Raji (cell line): ENCODE data around the gene CHN1.

Source experiments
- POLR2A ChIP-seq: IDR thresholded peaks from 2 replicates; pipeline ENCODE4 v1.6.1; 2011; ENCODE audit warnings: low read depth, low read length, control low read depth; ENCODE audit not compliant: insufficient read depth

CHN1 gene

DNA sequence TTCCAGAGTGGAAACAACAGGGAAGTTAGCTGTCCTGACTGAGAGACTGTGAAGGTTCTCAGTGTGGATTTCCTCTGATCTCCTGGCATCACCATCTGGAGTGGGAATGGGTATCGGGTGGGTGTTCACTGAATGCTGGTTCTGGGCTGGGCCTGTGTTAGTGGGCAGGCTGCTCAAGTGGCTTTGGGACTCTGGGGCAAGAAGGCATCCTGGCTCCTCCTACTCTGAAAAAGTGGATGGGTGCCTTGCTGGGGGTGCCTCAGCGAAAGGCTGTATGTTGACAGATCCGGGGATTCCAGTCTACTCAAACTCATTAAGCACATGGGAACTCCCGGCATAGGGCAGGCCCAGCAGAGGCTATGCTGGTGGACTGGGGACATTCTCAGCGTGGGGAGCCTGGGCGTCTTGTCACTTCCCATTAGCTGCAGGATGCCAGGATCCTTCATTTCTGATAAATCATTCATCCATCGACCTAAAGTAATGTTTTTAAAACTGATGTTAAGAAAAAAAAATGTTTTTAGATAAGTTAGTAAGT, 213.4 kb downstream of the CHN1 start:
- TF ChIP-seq POLR2A = no peak

DNA sequence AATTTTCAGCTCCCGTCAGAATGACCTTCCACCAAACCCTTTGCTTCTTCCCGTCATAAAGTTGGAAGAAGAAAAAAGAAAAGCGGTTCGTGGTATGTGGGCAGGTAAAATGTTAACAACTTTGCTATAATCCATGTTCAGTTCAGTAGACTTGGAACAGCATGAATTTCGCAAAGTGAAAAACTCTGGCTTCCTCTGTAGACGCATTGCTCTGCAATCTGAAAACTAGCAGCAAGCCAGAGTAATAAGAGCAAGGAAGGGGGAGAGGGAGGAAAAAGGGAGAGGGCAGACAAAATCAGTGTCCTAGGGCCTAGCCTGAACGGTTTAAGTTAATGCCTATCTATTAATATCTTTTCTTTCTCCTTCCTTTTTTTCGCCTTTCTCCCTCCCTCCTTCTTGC, 214.2 kb downstream of the CHN1 start:
- no peak for TF ChIP-seq POLR2A

DNA sequence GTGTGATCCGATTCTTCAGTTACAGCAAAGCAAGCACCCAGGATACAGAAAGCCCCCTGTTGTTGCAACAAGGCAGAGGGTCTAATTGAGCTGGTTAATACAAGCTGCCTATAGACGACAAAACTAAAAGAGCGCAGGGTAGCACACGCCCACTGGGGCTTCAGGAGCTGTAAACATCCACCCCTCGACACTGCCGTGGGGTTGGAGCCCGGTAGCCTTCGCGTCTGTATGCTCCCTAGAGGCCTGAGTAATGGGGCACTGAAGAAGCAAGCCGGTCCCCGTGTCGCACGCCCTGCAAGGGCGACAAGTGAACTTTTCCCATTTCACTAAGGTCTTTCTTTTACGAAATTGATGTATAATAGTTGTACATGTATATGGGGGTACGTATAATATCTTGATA, 216.2 kb downstream of the CHN1 start:
- TF ChIP-seq POLR2A = no peak

DNA sequence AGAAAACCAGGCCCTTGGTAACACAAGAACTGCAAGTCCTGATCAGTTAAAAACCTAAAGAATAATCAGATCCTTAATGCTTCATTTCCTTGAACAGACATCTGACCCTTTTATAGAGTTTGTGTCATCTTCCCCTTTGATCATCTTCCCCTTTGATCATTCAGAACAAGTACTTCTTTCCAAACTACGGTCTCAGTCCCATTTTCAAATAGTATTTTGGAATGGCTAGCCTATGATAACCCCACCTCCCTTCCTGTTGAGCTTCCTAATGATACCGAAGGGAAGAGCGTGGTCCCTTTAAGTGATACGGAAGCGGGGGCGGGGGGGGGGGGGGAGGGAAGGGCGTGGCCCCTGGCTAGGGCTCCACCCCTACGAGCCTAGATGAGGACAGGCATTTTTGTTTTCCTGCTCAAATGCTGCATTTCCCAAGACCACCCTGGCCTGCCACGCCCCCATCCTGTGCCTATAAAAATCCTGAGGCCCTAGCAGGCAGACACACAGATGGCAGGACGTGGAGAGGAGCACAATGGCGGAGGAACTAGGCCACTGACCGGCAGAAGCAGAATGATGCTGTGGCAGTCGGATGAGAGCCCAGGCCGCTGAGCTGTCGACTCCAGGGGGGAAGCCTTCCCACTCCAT, 216.8 kb downstream of the CHN1 start:
- TF ChIP-seq POLR2A = no peak

DNA sequence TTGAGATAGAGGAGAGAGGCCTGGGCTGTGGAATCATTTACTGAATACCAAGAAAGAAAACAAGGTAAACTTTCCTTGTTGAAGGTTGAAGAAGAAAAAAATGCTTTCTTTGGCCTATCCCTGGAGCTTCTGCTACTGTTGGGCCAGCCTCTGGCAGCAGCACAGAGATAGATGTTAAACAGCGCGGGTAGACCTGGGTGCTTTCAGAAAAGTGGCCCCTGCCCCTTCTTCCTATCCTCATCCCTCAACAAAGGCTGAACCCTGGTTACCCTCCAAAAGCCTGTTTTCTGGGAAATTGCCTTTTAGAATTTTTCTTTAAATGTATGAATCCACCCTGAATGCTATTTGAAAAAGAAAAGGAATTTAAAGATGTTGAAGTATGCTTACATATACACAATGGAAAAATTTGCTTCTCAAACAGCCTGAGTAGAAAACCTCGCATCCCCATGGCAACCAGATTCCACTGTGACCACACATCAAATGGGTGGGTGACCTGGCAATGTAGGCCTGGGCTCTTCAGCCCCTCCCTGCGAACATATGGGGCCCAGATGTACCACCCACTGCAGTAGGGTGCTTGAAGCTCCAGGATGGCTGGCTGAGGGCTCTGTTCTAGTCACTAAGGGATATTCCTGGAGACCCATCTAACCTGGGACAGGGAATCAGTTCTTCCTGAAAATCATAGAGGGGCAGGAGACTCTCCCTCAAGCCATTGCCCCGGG, 217.5 kb downstream of the CHN1 start:
- no peak for TF ChIP-seq POLR2A

DNA sequence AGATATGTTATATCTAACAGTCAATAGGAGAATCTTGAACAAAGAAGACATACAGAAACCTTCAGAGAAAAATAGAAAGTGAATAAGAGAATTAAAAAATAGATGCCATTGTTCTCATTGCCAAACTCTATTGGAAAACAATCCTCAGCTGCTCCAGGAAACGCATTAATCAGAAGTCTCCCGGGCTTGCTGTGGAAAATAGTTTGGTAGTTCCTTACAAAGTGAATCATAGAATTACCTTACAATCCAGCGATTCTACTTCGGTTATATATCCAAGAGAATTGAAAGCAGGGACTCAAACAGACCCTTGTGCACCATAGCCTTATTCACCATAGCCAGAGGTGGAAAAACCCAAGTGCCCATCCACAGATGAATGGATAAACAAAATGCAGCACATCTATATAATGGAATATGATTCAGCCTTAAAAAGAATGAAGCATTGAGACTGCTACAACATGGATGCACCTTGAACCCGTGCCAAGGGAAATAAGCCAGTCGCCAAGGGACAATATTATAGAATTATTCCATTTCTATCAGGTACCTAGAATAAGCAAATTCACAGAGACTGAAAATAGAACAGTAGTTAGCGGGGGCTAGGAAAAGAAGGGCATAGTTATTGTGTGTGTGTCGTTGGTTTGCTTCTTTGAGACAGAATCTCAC, 219.0 kb downstream of the CHN1 start:
- no peak for TF ChIP-seq POLR2A

DNA sequence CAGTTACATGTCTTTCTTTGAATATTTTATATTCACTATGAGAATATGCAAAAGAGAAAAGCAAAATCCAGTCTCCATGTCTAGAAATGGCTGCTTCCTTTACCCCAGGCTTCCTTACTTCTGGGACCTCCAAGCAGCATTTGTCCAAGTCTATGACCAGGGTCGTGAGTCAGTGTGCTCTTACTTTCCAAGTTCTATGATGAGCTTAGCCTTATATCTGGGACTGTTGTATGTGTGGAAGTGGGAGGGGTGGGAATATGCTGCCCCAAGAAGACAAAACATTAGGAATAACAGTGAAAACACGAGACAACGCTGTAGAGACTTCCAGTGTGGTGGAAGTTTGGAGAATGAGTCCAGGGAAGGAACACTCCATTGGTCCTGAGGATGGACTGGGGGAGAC, 219.7 kb downstream of the CHN1 start:
- TF ChIP-seq POLR2A = no peak

DNA sequence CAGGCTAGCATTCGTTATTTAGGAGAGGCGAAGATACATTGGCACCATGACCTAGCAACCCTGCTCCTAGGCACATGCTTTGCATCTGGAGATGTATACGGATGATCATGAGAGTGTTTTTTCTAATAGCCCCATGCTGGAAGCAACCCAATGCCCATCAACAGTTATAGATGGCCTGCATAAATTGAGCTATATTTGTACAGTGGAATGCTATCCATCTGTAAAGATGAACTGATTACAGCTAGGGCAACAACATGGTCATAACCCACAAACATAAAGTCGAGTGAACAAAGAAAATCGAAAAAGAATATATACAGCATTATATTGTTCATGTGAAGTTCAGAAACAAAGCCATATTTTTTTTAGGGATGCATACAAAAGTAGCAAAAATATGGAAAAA, 220.3 kb downstream of the CHN1 start:
- TF ChIP-seq POLR2A = no peak

DNA sequence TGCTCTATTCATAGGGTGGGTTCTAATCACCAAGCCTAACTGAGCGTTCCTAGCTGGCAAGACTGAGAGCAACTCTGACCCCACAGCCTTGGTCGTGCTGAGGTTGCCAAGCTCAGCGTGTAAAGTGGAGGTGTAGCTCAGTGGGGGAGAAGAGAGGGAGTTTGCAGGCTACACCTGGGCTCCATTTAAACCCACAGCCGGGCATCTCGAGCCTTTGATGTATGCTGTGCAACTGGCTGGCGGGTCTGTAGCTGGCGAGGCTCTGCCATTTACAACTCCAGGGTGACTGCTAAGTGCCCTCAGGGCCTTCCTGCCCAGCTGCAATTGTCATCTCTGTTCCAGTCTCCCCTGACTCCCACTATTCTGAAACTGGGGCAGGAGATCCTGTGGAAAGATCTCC, 220.9 kb downstream of the CHN1 start:
- TF ChIP-seq POLR2A = no peak

DNA sequence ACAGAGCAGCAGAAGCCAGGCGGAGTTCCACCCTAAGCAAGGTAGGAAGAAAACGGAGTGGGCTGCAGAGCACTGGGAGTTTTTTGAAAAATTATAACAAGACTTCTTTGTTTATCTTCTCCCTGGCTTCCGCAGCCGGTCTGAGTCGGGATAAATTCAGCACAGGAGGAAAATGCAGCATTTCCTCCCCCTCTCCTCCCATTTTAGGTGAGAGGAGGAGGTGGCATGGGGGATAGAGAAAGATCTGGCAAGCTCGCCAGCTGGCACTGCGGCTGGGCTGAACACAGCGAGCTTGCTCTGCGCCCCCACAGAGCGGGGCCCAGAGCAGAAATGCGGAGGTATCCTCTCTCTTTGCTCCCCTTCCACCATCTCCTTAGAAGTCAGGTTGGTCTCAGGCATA, 223.2 kb downstream of the CHN1 start:
- TF ChIP-seq POLR2A = no peak

DNA sequence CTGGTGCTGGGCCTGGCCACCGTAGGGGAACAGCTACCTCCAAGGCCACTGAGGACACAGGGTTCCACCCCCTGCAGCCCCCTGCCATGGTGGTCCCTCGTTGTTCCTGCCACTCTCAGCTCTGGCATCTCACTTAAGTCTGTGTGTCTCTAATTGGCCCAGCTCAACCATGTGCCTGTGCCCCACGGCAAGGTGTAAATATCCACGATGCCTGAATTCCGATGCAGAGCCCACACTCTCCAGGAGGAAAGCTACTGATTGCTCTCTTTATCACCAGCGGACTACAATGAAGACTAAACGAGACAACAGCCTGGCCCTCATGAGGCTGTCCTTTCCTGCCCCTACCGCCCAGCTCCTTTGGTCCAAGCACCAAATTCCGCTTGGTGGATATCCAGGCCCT, 223.9 kb downstream of the CHN1 start:
- no peak for TF ChIP-seq POLR2A

DNA sequence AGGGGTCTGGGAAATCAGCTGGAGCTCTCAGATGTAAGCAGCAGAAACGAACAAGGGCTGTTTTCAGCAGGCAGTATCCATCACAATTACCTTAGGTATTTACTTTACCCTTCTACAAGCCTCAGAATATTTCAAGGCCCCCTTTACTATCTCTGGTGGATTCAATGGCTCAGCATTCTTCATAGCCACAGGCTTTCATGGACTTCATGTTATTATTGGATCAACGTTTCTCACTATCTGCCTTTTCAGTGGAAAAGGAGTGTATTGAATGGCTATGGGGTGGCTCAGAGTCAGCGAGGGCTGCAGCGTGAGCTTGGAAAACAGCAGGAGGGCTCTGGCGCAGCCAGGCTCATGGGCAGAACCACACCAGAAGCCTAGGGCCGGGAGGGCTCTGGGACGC, 224.3 kb downstream of the CHN1 start:
- no peak for TF ChIP-seq POLR2A

DNA sequence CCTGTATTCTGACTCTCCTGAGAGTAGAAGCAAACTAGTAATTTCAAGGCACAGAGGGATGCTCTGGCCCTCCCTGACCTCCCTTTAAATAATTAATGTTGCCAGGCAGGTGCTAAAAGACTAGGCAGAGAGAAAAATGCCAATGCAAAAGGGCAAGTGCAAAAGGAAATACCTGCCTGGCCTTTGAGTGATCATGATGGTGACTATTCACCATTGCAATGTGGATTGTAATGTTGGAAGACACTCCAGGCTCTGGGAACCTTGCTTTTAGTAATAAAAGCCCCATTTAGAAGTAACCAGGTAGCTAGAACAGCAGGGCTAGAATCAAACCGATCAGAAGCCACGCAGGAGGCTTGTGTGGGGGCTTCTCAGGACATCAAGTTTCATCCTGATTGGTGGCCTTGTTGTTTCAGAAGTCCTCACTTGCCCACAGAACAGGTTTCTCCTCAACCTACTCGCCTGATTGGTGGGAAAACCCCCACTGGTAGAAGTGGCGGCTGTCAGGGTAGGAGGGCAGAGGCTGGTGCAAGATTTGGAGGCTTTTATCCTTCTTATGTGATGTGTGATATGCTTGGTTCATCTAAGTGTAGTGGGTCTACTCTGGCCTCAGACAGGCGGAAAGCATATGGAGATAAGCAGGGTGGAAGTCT, 224.9 kb downstream of the CHN1 start:
- TF ChIP-seq POLR2A = no peak

DNA sequence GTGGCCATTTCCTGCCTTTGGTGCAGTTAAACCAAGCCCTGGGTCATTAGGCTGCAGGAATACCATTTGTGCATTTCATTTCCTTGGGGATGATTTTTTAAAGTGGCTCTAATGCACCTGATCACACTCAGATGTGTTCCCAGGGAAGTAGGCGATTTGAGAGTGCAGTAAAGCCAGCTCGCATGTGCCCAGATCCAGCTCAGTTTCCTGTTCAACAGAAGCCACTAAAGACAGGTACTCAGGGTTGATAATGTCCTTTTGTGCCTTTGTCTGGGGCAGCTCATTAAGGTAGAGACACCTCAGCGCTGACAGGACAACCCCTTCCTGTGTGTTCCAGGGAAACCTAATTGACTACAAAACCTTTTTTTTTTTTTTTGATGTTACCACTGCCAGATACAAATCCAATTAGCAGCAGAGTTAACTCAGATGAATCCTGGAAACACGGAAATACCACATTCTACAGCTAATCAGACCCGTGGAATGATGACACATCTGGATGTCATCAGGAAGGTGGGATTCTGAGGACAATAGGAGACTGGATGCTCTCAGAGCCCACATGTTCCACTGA, 225.7 kb downstream of the CHN1 start:
- no peak for TF ChIP-seq POLR2A
